Measurements from ENCODE around the gene PAGE2B.
"Not testable (repeated sequence)": the region's sequence is repeated elsewhere in the genome, so short reads cannot be mapped to it uniquely, and the experiment has no call there.

PAGE2B gene

GRCh38 chrX:55074851-55075467, at the start of gene PAGE2B:
Gene PAGE2B (plus strand): TSS chrX:55075030. CDS start chrX:55076042, 1,012 bp downstream.
- DNase-seq: peak; percentile 1

GRCh38 chrX:55026143-55026542, 48.7 kb upstream of the PAGE2B start:
- no peak for DNase-seq

GRCh38 chrX:55026840-55027239, 48.0 kb upstream of the PAGE2B start:
- no peak for DNase-seq

- no peak for DNase-seq
These were observed 46.8 kb upstream of the PAGE2B start for GRCh38 chrX:55028040-55028439.

GRCh38 chrX:55028611-55029010, 46.2 kb upstream of the PAGE2B start:
- DNase-seq: no peak

GRCh38 chrX:55029291-55029690, 45.5 kb upstream of the PAGE2B start:
- DNase-seq: no peak

- DNase-seq: no peak
These were observed 44.3 kb upstream of the PAGE2B start, which contains the start of gene ALAS2 for GRCh38 chrX:55030271-55031205. Gene ALAS2 (minus strand): TSS chrX:55030977. CDS start chrX:55026000, 4,977 bp downstream.

- DNase-seq: no peak
These were observed 41.4 kb upstream of the PAGE2B start for GRCh38 chrX:55033429-55033828.

GRCh38 chrX:55039471-55039870, 35.4 kb upstream of the PAGE2B start:
- DNase-seq: no peak

GRCh38 chrX:55041514-55041913, 33.3 kb upstream of the PAGE2B start:
- no peak for DNase-seq

- DNase-seq: not testable (repeated sequence)
These were observed 24.2 kb upstream of the PAGE2B start for GRCh38 chrX:55050599-55050998.

GRCh38 chrX:55056820-55057674, 17.8 kb upstream of the PAGE2B start:
- DNase-seq: peak; percentile 18

- DNase-seq: peak; percentile 1
These were observed 17.1 kb upstream of the PAGE2B start for GRCh38 chrX:55057675-55058249.

GRCh38 chrX:55067180-55067579, 7.7 kb upstream of the PAGE2B start:
- DNase-seq: not testable (repeated sequence)

- DNase-seq: no peak
These were observed 2.5 kb upstream of the PAGE2B start for GRCh38 chrX:55072286-55072685.

- peak; percentile 37 for DNase-seq
These were observed 14.1 kb downstream of the PAGE2B start, which contains the start of gene PAGE2 for GRCh38 chrX:55088795-55089489. Gene PAGE2 (plus strand): TSS chrX:55089018. CDS start chrX:55090021, 1,003 bp downstream.

GRCh38 chrX:55098691-55099090, 23.9 kb downstream of the PAGE2B start:
- DNase-seq: no peak

- DNase-seq: no peak
These were observed 24.3 kb downstream of the PAGE2B start for GRCh38 chrX:55099162-55099561.

- no peak for DNase-seq
These were observed 27.9 kb downstream of the PAGE2B start for GRCh38 chrX:55102754-55103153.

GRCh38 chrX:55107262-55107661, 32.4 kb downstream of the PAGE2B start:
- no peak for DNase-seq

- DNase-seq: no peak
These were observed 33.1 kb downstream of the PAGE2B start for GRCh38 chrX:55107911-55108310.

GRCh38 chrX:55109306-55109705, 34.5 kb downstream of the PAGE2B start:
- no peak for DNase-seq

Data from NCI-H146 (cell line).